Measurements from ENCODE around the gene CDC14B.
"Not testable (repeated sequence)": the region's sequence is repeated elsewhere in the genome, so short reads cannot be mapped to it uniquely, and the experiment has no call there.

Gene CDC14B

DNA sequence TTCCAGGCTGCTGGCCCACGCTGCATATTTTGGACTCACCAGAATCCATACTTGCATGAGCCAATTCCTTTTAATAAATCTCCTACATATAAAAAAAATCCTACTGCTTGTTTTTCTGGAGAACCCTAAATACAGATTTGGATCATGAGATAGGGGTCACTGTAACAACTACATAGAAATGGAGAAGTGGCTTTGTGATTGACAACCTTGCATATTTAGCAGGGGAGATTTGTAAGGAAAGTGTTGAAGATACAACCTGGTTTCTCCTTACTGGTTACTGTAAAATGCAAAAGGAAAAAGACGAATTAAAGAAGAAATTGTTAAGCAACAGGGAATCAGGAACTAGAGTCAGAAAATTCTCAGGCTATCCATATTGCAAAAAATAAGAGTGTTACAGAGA, 94.9 kb downstream of the CDC14B start:
- DNase-seq: no peak

DNA sequence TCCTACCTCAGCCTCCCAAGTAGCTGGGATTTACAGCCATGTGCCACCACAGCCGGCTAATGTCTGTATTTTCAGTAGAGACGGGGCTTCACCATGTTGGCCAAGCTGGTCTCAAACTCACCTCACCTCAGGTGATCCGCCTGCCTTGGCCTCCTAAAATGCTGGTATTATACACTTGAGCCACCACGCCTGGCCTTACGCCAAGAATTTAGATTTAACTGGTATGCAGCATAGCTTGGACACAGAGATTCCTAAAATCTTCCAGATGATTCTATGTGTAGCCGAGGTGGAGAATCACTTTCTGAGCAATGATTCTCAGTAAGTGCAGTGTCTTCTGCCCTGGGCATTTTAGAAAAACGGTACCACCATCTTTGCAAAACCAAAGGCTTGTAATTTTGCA, 95.6 kb downstream of the CDC14B start:
- no peak for DNase-seq

GRCh38 chr9:96523374-96523773, 96.3 kb downstream of the CDC14B start:
- DNase-seq: no peak

- peak; percentile 3 for DNase-seq
These were observed 97.3 kb downstream of the CDC14B start for GRCh38 chr9:96522366-96522765.

DNA sequence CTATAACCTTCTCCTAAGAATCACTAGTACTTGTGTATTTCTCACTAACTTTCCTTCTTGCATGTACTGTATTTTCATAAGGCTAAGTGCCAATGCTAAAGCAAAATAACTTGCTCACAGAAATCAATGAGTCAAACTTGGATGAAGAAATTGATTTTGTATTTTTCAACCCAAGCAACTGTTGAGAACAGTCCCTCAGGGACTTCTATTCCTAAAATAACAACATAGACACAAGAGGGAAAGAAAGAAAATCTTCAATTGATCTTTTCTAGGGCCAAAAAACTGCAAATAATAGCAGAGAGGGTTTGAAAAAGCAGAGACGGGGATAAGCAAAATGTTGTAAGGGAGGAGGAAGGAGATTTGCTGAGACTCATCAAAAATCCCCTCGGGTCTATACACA, 99.9 kb downstream of the CDC14B start:
- no peak for DNase-seq

GRCh38 chr9:96519095-96519494, 100.5 kb downstream of the CDC14B start:
- DNase-seq: no peak

DNA sequence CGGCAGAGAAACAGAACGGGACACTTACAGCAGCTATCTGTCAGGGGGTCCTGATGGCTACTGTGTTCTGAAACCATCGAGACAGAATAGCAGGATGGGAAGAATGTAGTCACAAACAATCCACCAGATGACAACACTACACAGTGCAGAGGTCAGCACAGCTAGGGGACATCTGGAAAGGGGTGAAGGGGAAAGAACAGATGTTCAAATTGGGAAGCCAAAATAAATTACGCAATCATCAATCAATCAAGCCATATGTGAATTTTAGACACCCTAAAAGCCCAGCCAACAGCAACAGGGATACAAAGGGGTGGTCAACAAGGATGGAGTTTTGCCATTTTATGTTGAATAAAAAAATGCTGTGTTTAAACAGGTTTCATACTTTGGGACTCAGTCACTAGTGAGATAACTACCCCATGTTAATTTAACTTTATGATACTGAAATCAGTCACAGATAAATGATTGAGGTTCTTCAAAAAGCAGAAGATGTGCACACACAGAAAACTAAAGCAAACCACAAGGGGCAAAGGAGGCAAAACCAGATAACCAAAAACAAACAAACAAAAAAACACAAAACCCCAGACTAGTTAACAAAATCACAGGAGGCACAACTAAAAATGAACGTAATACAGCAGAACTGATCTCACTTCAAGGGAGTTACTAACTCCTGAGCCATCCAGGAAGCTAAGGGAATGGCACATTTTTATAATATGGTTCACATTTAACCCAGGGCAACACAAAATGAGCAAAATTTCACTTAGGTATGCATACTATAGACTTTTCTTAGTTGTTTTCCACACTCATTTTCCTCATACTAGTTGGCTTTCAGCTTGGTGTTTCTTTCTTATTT, 103.8 kb downstream of the CDC14B start:
- no peak for DNase-seq

GRCh38 chr9:96514800-96515158, 104.9 kb downstream of the CDC14B start:
- no peak for DNase-seq

DNA sequence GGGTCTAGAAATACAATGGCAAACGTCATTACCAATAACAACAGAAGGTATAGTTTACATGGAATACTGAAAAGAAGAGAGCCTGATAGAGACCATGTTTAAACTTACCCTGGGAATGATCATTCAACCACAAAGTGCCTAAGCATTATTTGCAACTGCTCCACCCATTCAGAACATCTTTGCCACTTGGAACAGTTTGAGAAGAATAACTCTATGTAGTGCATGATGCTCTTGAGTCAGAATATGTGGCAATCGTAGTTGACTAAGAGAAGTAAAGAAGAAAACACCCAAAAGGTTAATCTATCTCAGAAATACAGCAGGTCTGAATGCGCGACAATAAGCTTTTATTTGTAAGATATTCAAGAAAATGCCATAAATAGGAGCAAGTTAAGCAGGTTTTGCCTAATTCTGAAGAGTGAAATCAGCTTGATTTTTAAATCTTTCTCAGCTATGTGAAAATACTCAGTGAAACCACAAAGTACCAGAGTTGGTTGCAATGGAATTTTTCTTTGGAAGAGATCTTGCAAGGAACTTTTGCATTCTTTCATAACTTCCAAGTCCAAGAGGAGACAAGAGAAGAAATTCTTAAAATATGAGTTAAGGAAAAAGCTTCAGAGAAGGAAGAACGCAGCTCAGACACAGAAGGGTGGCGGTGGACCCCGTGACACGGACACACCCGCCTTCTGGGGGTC, 105.4 kb downstream of the CDC14B start:
- DNase-seq: no peak

DNA sequence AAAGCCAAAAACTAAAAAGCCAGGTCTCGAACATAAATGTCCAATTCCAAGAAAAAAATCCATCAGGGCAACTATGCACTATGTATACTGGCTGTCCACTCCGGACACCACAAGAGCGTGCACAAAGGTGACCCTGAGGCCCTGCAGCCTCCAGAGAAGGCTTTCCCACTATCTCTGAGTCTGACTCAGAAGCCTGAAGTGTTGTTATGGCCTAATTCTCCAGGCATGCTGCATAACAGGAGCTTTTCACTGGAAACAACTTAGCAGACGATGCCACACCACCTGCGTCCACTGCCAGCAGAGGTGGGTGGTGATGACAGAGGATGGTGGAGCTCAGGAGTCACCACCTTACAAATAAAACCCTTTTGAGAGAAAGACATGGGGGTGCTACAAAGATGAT, 106.0 kb downstream of the CDC14B start:
- DNase-seq: no peak

GRCh38 chr9:96512240-96512639, 107.4 kb downstream of the CDC14B start:
- DNase-seq: no peak

GRCh38 chr9:96510258-96510657, 109.4 kb downstream of the CDC14B start:
- DNase-seq: no peak

- DNase-seq: no peak
These were observed 109.8 kb downstream of the CDC14B start for GRCh38 chr9:96509848-96510247.

DNA sequence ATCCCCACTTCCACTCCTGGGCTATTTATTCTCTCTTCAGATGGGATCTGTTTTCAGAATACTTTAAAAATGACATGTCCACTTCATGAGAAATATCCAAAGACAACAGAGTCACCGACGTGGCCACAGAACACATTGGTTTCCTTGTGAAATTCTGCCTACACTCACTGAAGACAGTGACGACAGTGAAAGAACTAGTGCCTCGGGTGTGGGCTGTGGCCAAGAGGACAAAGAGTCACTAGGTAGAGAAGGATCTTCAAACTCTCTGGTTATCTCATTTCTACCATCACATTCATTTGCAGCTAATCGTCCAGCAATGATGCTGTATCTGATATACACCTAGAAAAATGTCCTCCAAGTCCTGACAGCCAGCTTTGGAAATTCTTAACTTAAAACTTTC, 110.6 kb downstream of the CDC14B start:
- DNase-seq: no peak

GRCh38 chr9:96508227-96508940, 111.3 kb downstream of the CDC14B start:
- no peak for DNase-seq

GRCh38 chr9:96505316-96505991, 114.2 kb downstream of the CDC14B start:
- DNase-seq: no peak

GRCh38 chr9:96503918-96504317, 115.7 kb downstream of the CDC14B start:
- no peak for DNase-seq

- DNase-seq: not testable (repeated sequence)
These were observed 116.3 kb downstream of the CDC14B start for GRCh38 chr9:96503374-96503748.

DNA sequence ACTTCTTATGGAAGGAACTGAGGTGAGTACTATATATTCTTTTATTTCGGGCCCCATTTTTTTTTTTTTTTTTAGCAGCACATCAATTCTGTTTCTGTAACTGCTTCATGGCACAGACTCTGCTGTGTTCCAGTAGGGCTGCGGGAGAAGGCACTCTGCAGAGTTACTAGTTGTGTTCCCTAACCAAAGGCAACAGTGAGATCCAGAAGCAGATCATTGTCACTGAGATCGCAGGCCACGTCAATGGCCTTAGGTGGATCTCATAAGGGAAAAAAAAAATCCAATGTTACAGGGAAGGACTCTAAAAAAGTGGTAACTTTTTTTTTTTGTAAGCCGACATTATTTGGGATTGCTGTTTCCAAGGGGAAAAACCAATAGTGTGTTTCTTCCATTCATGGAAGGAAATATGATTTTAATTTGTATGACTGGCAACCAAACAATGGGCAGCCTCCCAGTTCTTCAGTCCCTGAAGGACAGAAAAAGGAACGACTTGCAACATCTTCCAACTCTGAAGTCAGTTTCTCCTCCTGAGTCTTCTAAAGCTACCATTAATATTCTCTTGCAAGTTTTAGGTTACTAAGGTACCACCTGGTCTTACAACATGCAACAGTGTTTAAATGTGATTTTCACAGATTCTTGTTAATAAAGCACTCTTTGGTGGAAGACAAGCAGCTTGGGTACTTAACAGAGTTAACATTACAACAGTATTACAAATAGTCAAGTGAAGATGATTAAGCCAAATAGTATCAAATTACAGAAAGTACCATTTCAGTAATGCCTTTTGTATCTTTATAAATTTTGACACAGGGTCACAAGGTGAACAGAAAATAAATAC, 116.9 kb downstream of the CDC14B start:
- DNase-seq: no peak

DNA sequence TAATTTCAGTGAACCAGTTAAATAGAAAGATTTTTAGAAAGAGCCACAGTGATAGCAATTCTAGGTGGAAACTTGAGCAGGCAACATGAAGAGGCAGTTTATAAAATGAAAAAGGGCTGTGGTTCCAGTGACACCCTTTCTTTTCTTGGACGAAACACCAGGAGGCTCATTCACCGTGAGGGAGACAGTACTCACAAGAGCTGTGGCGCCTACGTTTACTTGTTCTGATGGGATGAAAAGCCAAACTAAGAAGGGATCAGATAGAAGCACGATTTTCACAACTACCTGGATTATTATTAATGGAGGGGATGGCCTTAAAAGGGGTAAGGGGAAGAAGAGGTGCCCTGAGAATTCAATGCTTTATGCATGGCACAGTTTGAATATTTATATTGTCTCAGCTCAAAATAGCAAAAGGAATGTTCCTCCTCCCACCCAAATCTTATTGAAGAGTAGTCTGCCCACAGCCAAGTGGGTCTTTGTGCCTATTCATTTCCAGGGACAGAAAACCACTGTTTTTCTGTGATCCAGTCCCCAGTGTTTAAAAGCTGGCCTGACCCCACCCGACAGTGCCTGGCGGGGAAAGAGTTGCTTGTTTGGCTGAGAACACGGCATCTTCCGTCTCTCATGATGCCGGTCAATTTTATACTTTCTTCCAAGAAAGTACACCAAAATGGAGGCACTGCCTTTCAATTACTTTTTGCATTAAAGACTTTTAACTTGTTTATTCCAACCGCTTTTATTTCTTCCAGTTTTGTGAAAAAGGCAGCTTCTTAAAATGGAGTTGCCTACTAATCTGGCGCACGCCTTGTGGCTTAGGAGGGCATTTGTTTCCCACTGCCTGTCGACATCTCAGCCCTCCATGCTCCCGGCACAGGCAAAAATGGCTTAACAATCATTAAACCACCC, 117.8 kb downstream of the CDC14B start:
- no peak for DNase-seq
